K562 (cell line): ENCODE measurements around the gene TMEM164. TPM values are rescaled to one million over a fixed set of nuclear protein-coding genes. Genes with fewer than 3 reads are reported as not detected.
A peak's percentile ranks its signal among the peaks of the same experiment; 100 is the strongest.

Experiments used
- ARID1B ChIP-seq: fragments of 450-650 bp; IDR thresholded peaks from 2 replicates; pipeline ENCODE4 v1.6.1; 2016; ENCODE audit warnings: antibody characterized with exemption, mild to moderate bottlenecking, inconsistent platforms
- ATF3 ChIP-seq, 2 experiments: fragments of 450-650 bp in 1 of 2; sonication (generic) in 1 of 2; formaldehyde crosslinking in 1 of 2; IDR thresholded peaks in 1 of 2; conservative IDR thresholded peaks in 1 of 2; 2 replicates each; pipeline versions ENCODE4 v1.6.1 to v1.8.1; 2016 to 2023; ENCODE audit warnings: mild to moderate bottlenecking in 2 of 2, moderate library complexity in 2 of 2, inconsistent platforms in 1 of 2, missing genetic modification reagents in 1 of 2
- CEBPB ChIP-seq: fragments of 450-650 bp; IDR thresholded peaks from 2 replicates; pipeline ENCODE4 v1.6.1; 2016; ENCODE audit warnings: missing genetic modification characterization, missing compliant biosample characterization
- CXXC5 ChIP-seq: fragments of 250-450 bp; sonication (Bioruptor Pico); IDR thresholded peaks from 2 replicates; pipeline ENCODE4 v1.8.0; 2022; ENCODE audit warnings: inconsistent platforms, mild to moderate bottlenecking, moderate library complexity
- EGR1 ChIP-seq: fragments of 450-650 bp; conservative IDR thresholded peaks from 2 replicates; pipeline ENCODE4 v1.6.1; 2017; ENCODE audit warnings: mild to moderate bottlenecking
- ESRRA ChIP-seq: fragments of 450-650 bp; IDR thresholded peaks from 2 replicates; pipeline ENCODE4 v1.6.1; 2014; ENCODE audit warnings: low read depth, mild to moderate bottlenecking, moderate library complexity, borderline replicate concordance
- FIP1L1 ChIP-seq: fragments of 200-400 bp; formaldehyde crosslinking; IDR thresholded peaks from 2 replicates; pipeline ENCODE4 v1.6.1; 2018; ENCODE audit warnings: mild to moderate bottlenecking, low read depth, low read length; ENCODE audit not compliant: poor library complexity, severe bottlenecking
- GTF2F1 ChIP-seq: IDR thresholded peaks from 2 replicates; pipeline ENCODE4 v1.6.1; 2011; ENCODE audit warnings: low read depth, low read length, improper control_type of control experiment
- JUN ChIP-seq, 2 experiments: sonication (generic) in 1 of 2; formaldehyde crosslinking in 1 of 2; IDR thresholded peaks; 2 replicates each; pipeline versions ENCODE4 v1.6.1 to v1.8.0; 2012 to 2022; ENCODE audit warnings: borderline replicate concordance in 2 of 2, mild to moderate bottlenecking in 2 of 2, improper control_type of control experiment in 1 of 2, low read depth in 1 of 2, low read length in 1 of 2, missing genetic modification reagents in 1 of 2
- MAFG ChIP-seq: fragments of 450-650 bp; conservative IDR thresholded peaks from 2 replicates; pipeline ENCODE4 v1.6.1; 2016; ENCODE audit warnings: missing genetic modification characterization, missing compliant biosample characterization
- NR1H2 ChIP-seq: sonication (generic); formaldehyde crosslinking; IDR thresholded peaks from 2 replicates; pipeline ENCODE4 v1.4.0; 2020; ENCODE audit warnings: mild to moderate bottlenecking, missing genetic modification reagents
- NR4A1 ChIP-seq, 2 experiments: fragments of 250-450 bp in 1 of 2; fragments of 450-650 bp in 1 of 2; sonication (Bioruptor Pico) in 1 of 2; IDR thresholded peaks; 2 replicates each; pipeline versions ENCODE4 v1.4.0 to v1.6.1; 2016 to 2020; ENCODE audit warnings: mild to moderate bottlenecking in 2 of 2, missing compliant biosample characterization in 1 of 2, missing genetic modification characterization in 1 of 2, moderate library complexity in 1 of 2
- PTTG1 ChIP-seq: fragments of 450-650 bp; IDR thresholded peaks from 2 replicates; pipeline ENCODE4 v1.6.1; 2016; ENCODE audit warnings: low read depth, mild to moderate bottlenecking, missing genetic modification characterization, missing compliant biosample characterization
- RAD51 ChIP-seq: fragments of 450-650 bp; IDR thresholded peaks from 2 replicates; pipeline ENCODE4 v1.7.1; 2016; ENCODE audit warnings: low read depth, mild to moderate bottlenecking, borderline replicate concordance
- SRSF7 ChIP-seq: fragments of 200-400 bp; formaldehyde crosslinking; optimal IDR thresholded peaks from 2 replicates; pipeline ENCODE3; 2017; ENCODE audit warnings: mild to moderate bottlenecking, low read depth, low read length
- YY1 ChIP-seq, 3 experiments: IDR thresholded peaks; 2 replicates each; pipeline ENCODE4 v1.6.1; 2011; ENCODE audit warnings: low read length in 2 of 3, mild to moderate bottlenecking in 2 of 3, moderate library complexity in 2 of 3, borderline replicate concordance in 1 of 3, control low read depth in 1 of 3, low read depth in 1 of 3; ENCODE audit not compliant: insufficient read depth in 3 of 3, insufficient replicate concordance in 2 of 3, control insufficient read depth in 1 of 3, insufficient read length in 1 of 3; ENCODE audit errors: extremely low read depth in 1 of 3
- ZNF12 ChIP-seq: sonication (generic); formaldehyde crosslinking; IDR thresholded peaks from 2 replicates; pipeline ENCODE4 v1.4.0; 2020; ENCODE audit warnings: mild to moderate bottlenecking, missing genetic modification reagents
- ZNF282 ChIP-seq: sonication (generic); formaldehyde crosslinking; IDR thresholded peaks from 2 replicates; pipeline ENCODE4 v1.8.1; 2023; ENCODE audit warnings: missing genetic modification reagents
- polyA plus RNA-seq, 8 experiments: library from polyadenylated mRNA; depleted of rRNA in 4 of 8; stranded (reverse) in 5 of 8; unstranded in 3 of 8; fragments of >200 nt; fragmentation: Nextera tagmentation in 2 of 8; fragmentation: Illumina TruSeq in 1 of 8; extraction: Ambion mirVana in 2 of 8; extraction: Trizol in 1 of 8; gene quantifications; 2 replicates each; pipeline versions ENCODE4 v1.2.1 to v1.2.3, GENCODE V29; 2011 to 2014; ENCODE audit warnings: inconsistent platforms in 1 of 8, missing spikeins in 1 of 8
- total RNA-seq, 7 experiments: library from RNA; depleted of rRNA in 6 of 7; stranded (reverse); fragments of >200 nt in 6 of 7; fragmentation: Illumina TruSeq in 2 of 7; extraction: Trizol in 2 of 7; gene quantifications; 2 replicates each; pipeline versions ENCODE4 v1.2.1 to v1.2.3, GENCODE V29; 2011 to 2021; ENCODE audit warnings: low replicate concordance in 1 of 7
- TF ChIP-seq, protein P1 (sequence below), 2 experiments: IDR thresholded peaks in 1 of 2; conservative IDR thresholded peaks in 1 of 2; 2 replicates each; pipeline ENCODE4 v1.6.1; 2016; ENCODE audit warnings: low read depth in 2 of 2, mild to moderate bottlenecking in 1 of 2, missing compliant biosample characterization in 1 of 2, missing genetic modification characterization in 1 of 2, moderate library complexity in 1 of 2
- TF ChIP-seq, protein P2 (sequence below): sonication (generic); formaldehyde crosslinking; IDR thresholded peaks from 2 replicates; pipeline ENCODE4 v1.8.1; 2023; ENCODE audit warnings: mild to moderate bottlenecking, missing genetic modification reagents, moderate library complexity

Gene TMEM164
- total and polyA plus RNA-seq, 9 of the 15 experiments (the other 6 are each of a cell fraction or from before 2014, with no cell fraction given) = 2.4 to 57.3 (median 23.1) TPM

DNA sequence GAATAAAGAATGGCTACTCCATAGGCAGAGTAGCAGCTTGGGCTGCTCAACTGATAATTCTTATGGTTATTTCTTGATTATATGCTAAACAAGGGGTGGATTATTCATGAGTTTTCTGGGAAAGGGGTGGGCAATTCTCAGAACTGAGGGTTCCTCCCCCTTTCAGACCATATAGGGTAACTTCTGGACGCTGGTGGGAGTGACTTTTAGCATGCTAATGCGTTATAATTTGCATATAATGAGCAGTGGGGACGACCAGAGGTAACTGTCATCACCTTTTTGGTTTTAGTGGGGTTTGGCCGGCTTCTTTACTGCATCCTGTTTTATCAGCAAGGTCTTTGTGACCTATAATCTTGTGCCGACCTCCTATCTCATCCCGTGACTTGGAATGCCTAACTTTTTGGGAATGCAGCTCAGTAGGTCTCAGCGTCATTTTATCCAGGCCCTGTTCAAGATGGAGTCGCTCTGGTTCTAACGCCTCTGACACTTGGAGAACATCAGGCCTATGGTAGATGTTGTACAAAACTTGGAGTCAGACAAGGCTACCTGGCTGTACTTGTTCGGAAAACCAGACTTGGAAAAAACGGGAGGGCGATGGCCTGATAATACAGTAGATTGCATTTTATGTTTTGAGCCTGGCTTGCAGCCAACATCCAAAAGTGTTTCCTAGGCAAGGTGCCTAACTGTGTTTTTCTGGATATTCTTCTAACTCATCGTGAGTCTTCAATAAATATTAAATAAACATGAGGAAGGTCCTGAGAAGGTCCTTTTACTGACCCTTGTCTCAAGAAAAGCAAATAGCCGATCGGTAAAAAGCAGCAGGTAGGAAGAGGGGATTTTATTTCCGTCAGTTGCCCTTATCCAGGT, 1.8 kb upstream of the TMEM164 start (continued):
- TF ChIP-seq EGR1 (peak; percentile 56; the same call in 1 of the 2 replicates), ZNF282 (CRISPR knock-in tag) (no peak), ZNF12 (CRISPR knock-in tag) (no peak), YY1 (IDR thresholded peaks at IDR 0.05; ENCODE audit: borderline replicate concordance in 1 of 3, control insufficient read depth in 1 of 3, extremely low read depth in 1 of 3, insufficient read depth in 3 of 3, insufficient read length in 1 of 3, insufficient replicate concordance in 2 of 3, low read depth in 1 of 3, low read length in 2 of 3) (peak in 1 of 3 experiments; percentile 81), RAD51 (no peak), SRSF7 (no peak), NR4A1 (CRISPR knock-in tag; IDR thresholded peaks at IDR 0.05) (peak; percentile 99), NR4A1 (tag; IDR thresholded peaks at IDR 0.05) (peak; percentile 100), ARID1B (no peak; the same call in 1 of the 2 replicates), ATF3 (IDR thresholded peaks at IDR 0.05) (no peak), ATF3 (CRISPR knock-in tag; conservative IDR thresholded peaks at IDR 0.05) (no peak), CEBPB (no peak), GTF2F1 (no peak), JUN (IDR thresholded peaks at IDR 0.05; ENCODE audit: borderline replicate concordance, low read depth, low read length) (no peak), JUN (CRISPR knock-in tag; IDR thresholded peaks at IDR 0.05; ENCODE audit: borderline replicate concordance) (no peak), FIP1L1 (no peak), CXXC5 (CRISPR knock-in tag) (peak; percentile 97), PTTG1 (peak; percentile 98), NR1H2 (CRISPR knock-in tag) (no peak), MAFG (peak; percentile 76), ESRRA (no peak)
- TF ChIP-seq, protein P1, sequence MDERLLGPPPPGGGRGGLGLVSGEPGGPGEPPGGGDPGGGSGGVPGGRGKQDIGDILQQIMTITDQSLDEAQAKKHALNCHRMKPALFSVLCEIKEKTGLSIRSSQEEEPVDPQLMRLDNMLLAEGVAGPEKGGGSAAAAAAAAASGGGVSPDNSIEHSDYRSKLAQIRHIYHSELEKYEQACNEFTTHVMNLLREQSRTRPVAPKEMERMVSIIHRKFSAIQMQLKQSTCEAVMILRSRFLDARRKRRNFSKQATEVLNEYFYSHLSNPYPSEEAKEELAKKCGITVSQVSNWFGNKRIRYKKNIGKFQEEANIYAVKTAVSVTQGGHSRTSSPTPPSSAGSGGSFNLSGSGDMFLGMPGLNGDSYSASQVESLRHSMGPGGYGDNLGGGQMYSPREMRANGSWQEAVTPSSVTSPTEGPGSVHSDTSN (CRISPR knock-in tag; IDR thresholded peaks at IDR 0.05; ENCODE audit: low read depth) = no peak
- TF ChIP-seq, protein P1 (tag; conservative IDR thresholded peaks at IDR 0.05; ENCODE audit: low read depth) = peak; percentile 89
- TF ChIP-seq, protein P2, sequence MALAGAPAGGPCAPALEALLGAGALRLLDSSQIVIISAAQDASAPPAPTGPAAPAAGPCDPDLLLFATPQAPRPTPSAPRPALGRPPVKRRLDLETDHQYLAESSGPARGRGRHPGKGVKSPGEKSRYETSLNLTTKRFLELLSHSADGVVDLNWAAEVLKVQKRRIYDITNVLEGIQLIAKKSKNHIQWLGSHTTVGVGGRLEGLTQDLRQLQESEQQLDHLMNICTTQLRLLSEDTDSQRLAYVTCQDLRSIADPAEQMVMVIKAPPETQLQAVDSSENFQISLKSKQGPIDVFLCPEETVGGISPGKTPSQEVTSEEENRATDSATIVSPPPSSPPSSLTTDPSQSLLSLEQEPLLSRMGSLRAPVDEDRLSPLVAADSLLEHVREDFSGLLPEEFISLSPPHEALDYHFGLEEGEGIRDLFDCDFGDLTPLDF = no peak
